GM06990 (cell line): ENCODE results near the gene RNU2-63P.
"Not testable (repeated sequence)": the region's sequence is repeated elsewhere in the genome, so short reads cannot be mapped to it uniquely, and the experiment has no call there.

Experiments used
- DNase-seq: peaks from one replicate; pipeline ENCODE4 v3.0.0-alpha.2; 2011; ENCODE audit not compliant: insufficient read length; ENCODE audit errors: extremely low read depth
- H3K27me3 ChIP-seq: replicated peaks from 2 replicates; pipeline ENCODE4 v1.6.0; 2011; ENCODE audit warnings: low read length; ENCODE audit not compliant: control insufficient read depth, insufficient read depth
- H3K36me3 ChIP-seq: 2 replicates; pipeline ENCODE4 v1.5.1; 2011; ENCODE audit warnings: low read length; ENCODE audit not compliant: control insufficient read depth, insufficient read depth
- H3K4me3 ChIP-seq: replicated peaks from 2 replicates; pipeline ENCODE4 v1.5.1; 2011; ENCODE audit warnings: low read depth, mild to moderate bottlenecking, control low read depth, low read length
- TF ChIP-seq, protein P1 (sequence below): IDR thresholded peaks from 2 replicates; pipeline ENCODE4 v1.5.1; 2011; ENCODE audit warnings: low read length, control low read depth, mild to moderate bottlenecking, inconsistent platforms; ENCODE audit not compliant: insufficient read depth, poor library complexity, severe bottlenecking

RNU2-63P gene

DNA sequence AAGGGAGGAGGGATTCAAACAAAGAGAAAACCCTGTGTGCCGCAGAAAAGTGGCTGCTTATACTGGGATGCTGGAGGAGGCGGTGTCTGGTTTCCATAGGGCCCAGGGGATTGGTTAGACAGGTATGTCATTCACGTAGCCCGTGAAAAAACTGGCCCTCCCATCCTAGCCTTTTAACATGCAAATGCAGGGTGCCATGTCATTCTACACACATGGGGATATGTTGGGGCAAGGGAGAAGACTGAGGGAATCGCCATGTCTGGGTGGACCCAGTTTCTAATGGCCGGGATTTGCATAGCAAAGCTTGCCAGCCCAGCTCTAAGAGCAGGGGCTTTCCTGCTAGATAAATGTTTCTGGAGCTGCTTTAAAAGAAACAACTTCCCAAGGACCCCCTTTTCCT is 8.2 kb upstream of the RNU2-63P start:
- Histone ChIP-seq H3K36me3 (no peaks in the 10 kb centered on the region), H3K4me3 (no peak overlapping the region), H3K27me3 (no peaks in the 10 kb centered on the region)
- TF ChIP-seq, protein P1, sequence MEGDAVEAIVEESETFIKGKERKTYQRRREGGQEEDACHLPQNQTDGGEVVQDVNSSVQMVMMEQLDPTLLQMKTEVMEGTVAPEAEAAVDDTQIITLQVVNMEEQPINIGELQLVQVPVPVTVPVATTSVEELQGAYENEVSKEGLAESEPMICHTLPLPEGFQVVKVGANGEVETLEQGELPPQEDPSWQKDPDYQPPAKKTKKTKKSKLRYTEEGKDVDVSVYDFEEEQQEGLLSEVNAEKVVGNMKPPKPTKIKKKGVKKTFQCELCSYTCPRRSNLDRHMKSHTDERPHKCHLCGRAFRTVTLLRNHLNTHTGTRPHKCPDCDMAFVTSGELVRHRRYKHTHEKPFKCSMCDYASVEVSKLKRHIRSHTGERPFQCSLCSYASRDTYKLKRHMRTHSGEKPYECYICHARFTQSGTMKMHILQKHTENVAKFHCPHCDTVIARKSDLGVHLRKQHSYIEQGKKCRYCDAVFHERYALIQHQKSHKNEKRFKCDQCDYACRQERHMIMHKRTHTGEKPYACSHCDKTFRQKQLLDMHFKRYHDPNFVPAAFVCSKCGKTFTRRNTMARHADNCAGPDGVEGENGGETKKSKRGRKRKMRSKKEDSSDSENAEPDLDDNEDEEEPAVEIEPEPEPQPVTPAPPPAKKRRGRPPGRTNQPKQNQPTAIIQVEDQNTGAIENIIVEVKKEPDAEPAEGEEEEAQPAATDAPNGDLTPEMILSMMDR = no peak
- DNase-seq = no peak

DNA sequence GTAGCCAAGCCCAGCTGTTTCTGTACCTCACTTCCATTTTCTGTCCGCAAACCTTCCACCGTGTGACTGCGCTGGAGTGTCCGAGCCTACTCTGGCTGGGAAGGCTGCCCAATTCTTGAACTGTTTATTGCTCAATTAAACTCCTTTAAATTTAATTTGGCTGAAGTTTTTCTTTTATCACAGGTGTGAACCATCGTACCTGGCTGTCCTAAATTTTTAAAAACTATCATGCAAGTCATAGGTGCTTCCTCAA is 6.2 kb upstream of the RNU2-63P start:
- Histone ChIP-seq H3K4me3 (no peak overlapping the region), H3K36me3 (no peaks in the 10 kb centered on the region), H3K27me3 (no peaks in the 10 kb centered on the region)
- no peak for DNase-seq
- TF ChIP-seq, protein P1 = no peak

DNA sequence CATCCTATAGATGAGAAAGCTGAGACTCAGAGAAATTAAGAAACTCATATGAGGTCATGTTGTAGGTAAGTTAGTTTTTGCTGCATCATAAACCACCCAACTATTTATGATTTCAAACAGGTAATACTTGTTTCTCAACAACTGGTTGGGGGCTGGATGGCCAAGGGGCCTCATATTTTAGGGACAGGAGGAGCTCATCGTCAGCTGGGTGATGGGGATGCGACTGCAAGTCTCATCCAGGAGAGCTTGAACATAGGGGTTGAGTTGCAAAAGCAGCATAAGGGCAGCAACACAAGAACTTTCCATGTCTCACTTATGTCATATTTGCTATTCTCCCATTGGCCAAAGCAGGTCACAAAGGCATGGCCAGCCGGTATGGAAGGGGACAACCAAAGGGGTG is 3.6 kb upstream of the RNU2-63P start:
- TF ChIP-seq, protein P1 = no peak
- DNase-seq = no peak
- H3K4me3 ChIP-seq = no peak overlapping the region
- no peaks in the 10 kb centered on the region for H3K27me3 ChIP-seq
- no peaks in the 10 kb centered on the region for H3K36me3 ChIP-seq

DNA sequence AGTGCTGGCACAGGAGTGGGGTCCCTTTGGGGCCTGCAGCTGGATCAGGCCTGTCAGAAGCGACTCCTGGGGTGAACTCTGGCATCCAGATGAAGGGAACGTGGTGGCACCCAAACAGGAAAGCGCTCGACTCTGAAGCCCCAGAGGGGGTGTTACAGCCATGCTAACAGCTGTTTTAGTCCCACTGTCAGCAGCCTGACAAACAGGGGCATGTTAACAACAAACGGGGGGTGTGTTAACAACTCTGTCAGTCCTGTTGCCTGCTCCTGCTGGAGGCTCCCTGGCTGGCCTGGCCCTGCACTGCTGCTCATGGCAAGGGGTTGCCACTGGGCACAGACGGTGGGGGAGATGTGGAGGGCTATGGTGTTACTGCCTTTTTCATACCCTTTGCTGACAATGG is 2.6 kb upstream of the RNU2-63P start:
- no peaks in the 10 kb centered on the region for H3K27me3 ChIP-seq
- TF ChIP-seq, protein P1 = no peak
- H3K4me3 ChIP-seq = no peak overlapping the region

DNA sequence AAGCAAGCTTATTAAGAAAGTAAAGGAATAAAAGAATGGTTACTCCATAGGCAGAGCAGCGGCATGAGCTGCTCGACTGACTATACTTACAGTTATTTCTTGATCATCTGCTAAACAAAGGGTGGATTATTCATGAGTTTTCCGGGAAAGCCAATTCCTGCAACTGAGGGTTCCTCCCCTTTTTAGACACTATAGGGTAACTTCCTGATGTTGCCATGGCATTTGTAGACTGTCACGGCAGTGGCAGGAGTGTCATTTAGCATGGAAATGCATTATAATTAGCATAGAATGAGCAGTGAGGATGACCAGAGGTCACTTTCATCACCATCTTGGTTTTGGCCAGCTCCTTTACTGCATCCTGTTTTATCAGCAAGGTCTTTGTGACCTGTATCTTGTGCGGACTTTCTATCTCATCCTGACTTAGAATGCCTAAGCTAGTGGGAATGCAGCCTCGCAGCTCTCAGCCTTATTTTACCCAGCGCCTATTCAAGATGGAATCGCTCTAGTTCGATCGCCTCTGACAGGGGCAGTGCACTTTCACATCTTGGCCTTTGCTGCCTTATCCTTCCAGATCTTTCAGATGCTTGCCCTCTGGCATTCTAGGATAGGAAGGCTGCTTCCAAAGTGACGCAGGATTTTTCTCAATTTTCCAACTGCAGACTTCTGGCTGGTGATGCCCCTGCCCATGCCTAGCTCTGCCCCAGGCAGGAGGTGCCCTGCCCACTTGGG is 1.9 kb upstream of the RNU2-63P start:
- not testable (repeated sequence) for H3K4me3 ChIP-seq, H3K27me3 ChIP-seq, DNase-seq, H3K36me3 ChIP-seq

More for the DNA sequence above, 2.6 kb upstream of the RNU2-63P start:
- no peaks in the 10 kb centered on the region for H3K36me3 ChIP-seq
- DNase-seq = no peak

DNA sequence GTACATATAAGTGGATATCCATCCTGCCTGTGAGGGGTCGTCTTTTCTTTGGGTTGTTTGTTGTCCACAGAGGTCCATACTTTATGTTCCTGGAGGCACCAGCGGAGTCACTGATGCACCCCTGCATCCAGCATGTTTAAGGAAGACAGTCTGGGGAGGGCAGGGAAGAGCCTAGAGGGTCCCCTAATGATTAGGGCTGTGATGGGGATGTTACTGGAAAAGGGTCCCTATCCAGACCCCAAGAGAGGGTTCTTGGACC is 1.4 kb upstream of the RNU2-63P start:
- not testable (repeated sequence) for H3K4me3 ChIP-seq, DNase-seq, H3K27me3 ChIP-seq, H3K36me3 ChIP-seq
